Transverse colon (tissue), 4 donors: ENCODE measurements around the gene CARMIL1. TPM values are rescaled to one million over a fixed set of nuclear protein-coding genes. Genes with fewer than 3 reads are reported as not detected.

Source experiments
- DNase-seq: peaks from one replicate; pipeline ENCODE4 v3.0.0-alpha.2; 2019
- H3K27ac ChIP-seq, 4 donors: fragments of 200-600 bp; sonication (generic); 2 replicates each; pipeline ENCODE4 v1.5.1; 2016 to 2018; ENCODE audit warnings: inconsistent platforms in 4 of 4
- H3K27me3 ChIP-seq: fragments of 200-600 bp; sonication (generic); 2 replicates; pipeline ENCODE4 v1.5.1; 2017; ENCODE audit warnings: inconsistent platforms
- H3K36me3 ChIP-seq, 4 donors: fragments of 200-600 bp; sonication (generic); 2 replicates each; pipeline ENCODE4 v1.5.1; 2017 to 2019; ENCODE audit warnings: inconsistent platforms in 4 of 4
- H3K4me1 ChIP-seq, 4 donors: fragments of 200-600 bp; sonication (generic); 2 replicates each; pipeline ENCODE4 v1.5.1; 2017 to 2020; ENCODE audit warnings: inconsistent platforms in 4 of 4
- H3K4me3 ChIP-seq, 4 donors: fragments of 200-600 bp; sonication (generic); 1 replicate in 1 of 4; 2 replicates in 3 of 4; pipeline versions ENCODE4 v1.5.1 to v1.6.1; 2017 to 2019; ENCODE audit warnings: inconsistent platforms in 4 of 4
- H3K9me3 ChIP-seq, 2 donors: fragments of 200-600 bp; sonication (generic); 2 replicates each; pipeline ENCODE4 v1.5.1; 2017 to 2019; ENCODE audit warnings: inconsistent platforms in 2 of 2
- EP300 ChIP-seq: sonication (generic); formaldehyde crosslinking; IDR thresholded peaks from one replicate; pipeline ENCODE4 v1.6.1; 2017; ENCODE audit warnings: antibody characterized with exemption, low read depth
- POLR2A ChIP-seq: fragments of 450-650 bp; IDR thresholded peaks from one replicate; pipeline ENCODE4 v1.6.1; 2016; ENCODE audit warnings: antibody characterized with exemption, mild to moderate bottlenecking, moderate library complexity
- POLR2AphosphoS5 ChIP-seq, 3 donors: sonication (generic); formaldehyde crosslinking; IDR thresholded peaks; one replicate each; pipeline ENCODE4 v1.6.1; 2016; ENCODE audit warnings: antibody characterized with exemption in 3 of 3
- WGBS, 2 donors: methylation state at CpG; one replicate each; pipeline ENCODE4 v1.1.5; 2018; ENCODE audit warnings: low coverage in 1 of 2; 5-methylcytosine and 5-hydroxymethylcytosine counted together
- in situ Hi-C, 4 donors: fragments of 200-750 bp; cut with MboI; loops; one replicate each; pipeline versions ENCODE4 v1.15.0 to v1.15.1; 2017; ENCODE audit warnings: low sequenced_read_pairs in 3 of 4, low pct_ligation_motif_present in 1 of 4, low pct_unique_long_range_greater_than_20kb in 1 of 4
- intact Hi-C: fragments of 100-400 bp; cut with DNase I; formaldehyde crosslinking; loops from one replicate; pipeline ENCODE4 v1.15.1; 2023; ENCODE audit warnings: low total_unique reads
- total RNA-seq, 4 donors: library from RNA; depleted of rRNA; stranded (reverse); fragments of >200 nt; gene quantifications; one replicate each; pipeline ENCODE4 v1.1.0, GENCODE V29; 2016
- TF ChIP-seq, protein P1 (sequence below), 5 experiments: fragments of 200-600 bp in 3 of 5; fragments of 450-650 bp in 2 of 5; sonication (generic) in 3 of 5; IDR thresholded peaks; 1 replicate in 2 of 5; 2 replicates in 3 of 5; pipeline ENCODE4 v1.5.1; 2016 to 2017; ENCODE audit warnings: antibody characterized with exemption in 5 of 5, inconsistent platforms in 3 of 5, mild to moderate bottlenecking in 2 of 5, moderate library complexity in 1 of 5

CARMIL1 gene
- total RNA-seq, 4 donors from 2014 or later, result 25.1 to 93.5 (median 61.0) TPM

DNA sequence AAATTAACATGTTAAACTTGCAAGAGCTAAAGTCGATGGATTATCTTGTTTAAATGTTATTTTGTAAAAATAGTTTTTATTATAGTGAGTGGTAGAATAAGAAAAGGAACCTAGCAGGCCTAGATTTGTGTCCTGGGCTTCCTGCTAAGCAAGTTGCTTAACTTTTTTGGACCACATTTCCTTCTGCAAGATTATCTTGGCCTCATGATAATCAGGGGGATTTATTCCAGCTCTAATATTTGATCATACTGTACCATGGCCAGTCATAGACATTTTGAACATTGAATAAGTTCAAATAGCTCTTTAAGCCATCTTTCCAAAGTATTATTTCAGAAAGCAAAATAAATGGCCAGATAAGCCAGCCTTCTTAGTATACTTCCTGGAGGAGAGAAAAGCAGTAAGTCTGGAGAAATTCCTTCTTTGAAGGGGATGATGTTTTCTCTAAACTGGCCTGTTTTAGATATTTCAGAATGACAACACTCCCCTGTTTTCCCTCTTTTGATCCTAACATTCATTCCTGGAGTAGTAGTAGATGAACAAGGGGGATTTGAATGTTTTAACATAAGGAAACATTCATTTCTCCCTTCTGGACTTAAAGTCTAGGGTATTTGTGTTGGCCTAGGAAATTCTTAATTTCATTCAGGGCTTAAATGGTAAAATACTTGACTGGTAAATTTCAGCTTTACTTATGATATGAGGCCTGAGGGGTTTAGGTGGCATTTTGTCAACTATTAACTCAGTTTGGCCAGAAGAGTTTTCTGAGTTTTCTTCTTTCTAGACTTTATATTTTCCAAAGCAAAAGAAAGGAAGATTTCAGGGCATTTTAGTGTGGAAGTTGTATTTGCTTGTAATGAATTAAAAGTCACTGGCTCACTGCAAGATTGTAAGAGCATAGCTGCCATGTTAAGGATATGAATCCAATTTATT lies 264.1 kb downstream of the CARMIL1 start:
- H3K27ac ChIP-seq, result no peak overlapping the region
- DNase-seq, result no peak
- in situ Hi-C loops, result no loop called here
- no peaks in the 10 kb centered on the region for H3K9me3 ChIP-seq
- no peak for TF ChIP-seq POLR2A
- no peak overlapping the region for H3K4me3 ChIP-seq
- intact Hi-C loops, result no loop called here
- H3K4me1 ChIP-seq, result no peaks in the 10 kb centered on the region
- peaks cover 0 to 16% (median under 1%) of the 10 kb centered on the region in 4 donors for H3K36me3 ChIP-seq
- 53 to 69% methylated on average over 1 of the region's 1 CpG for WGBS, 2 donors
- no peaks in the 10 kb centered on the region for H3K27me3 ChIP-seq

- TF ChIP-seq POLR2AphosphoS5 (IDR thresholded peaks at IDR 0.05), result no peak
- TF ChIP-seq POLR2A, result no peak
- no peak for TF ChIP-seq EP300
- TF ChIP-seq, protein P1, sequence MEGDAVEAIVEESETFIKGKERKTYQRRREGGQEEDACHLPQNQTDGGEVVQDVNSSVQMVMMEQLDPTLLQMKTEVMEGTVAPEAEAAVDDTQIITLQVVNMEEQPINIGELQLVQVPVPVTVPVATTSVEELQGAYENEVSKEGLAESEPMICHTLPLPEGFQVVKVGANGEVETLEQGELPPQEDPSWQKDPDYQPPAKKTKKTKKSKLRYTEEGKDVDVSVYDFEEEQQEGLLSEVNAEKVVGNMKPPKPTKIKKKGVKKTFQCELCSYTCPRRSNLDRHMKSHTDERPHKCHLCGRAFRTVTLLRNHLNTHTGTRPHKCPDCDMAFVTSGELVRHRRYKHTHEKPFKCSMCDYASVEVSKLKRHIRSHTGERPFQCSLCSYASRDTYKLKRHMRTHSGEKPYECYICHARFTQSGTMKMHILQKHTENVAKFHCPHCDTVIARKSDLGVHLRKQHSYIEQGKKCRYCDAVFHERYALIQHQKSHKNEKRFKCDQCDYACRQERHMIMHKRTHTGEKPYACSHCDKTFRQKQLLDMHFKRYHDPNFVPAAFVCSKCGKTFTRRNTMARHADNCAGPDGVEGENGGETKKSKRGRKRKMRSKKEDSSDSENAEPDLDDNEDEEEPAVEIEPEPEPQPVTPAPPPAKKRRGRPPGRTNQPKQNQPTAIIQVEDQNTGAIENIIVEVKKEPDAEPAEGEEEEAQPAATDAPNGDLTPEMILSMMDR (IDR thresholded peaks at IDR 0.05), result no peak
- intact Hi-C loops, result no loop called here
- DNase-seq, result no peak
- Histone ChIP-seq H3K9me3 (no peaks in the 10 kb centered on the region), H3K27ac (no peak overlapping the region), H3K27me3 (no peaks in the 10 kb centered on the region), H3K4me3 (no peak overlapping the region), H3K4me1 (no peaks in the 10 kb centered on the region), H3K36me3 (peaks cover 0 to 14% (median 0%) of the 10 kb centered on the region in 4 donors)
- in situ Hi-C loops, result no loop called here
Measured at GRCh38 chr6:25544833-25545232, 265.7 kb downstream of the CARMIL1 start.

DNA sequence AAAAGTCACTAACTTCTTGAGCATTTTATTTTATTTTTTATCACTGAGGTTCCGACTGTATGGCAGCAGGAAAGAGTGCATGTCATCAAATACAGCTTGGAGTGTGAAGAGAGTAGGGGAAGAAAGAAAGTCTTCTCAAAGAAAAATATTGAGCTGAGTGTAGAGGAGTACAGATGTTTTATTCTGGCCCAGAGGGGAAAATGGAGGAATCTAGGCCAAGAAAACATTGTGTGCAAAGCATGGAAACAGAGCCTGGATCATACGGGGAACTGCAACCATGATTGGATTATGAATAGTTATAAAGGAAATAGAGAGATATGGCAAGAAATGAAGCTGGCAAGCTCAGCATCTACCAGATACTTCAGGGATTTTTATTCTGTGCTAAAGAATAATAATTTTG lies 268.6 kb downstream of the CARMIL1 start:
- WGBS, 2 donors, result 44 to 47% methylated on average over 2 of the region's 2 CpGs
- in situ Hi-C loops, result no loop called here
- Histone ChIP-seq H3K4me3 (no peak overlapping the region), H3K27ac (no peak overlapping the region), H3K27me3 (no peaks in the 10 kb centered on the region), H3K36me3 (no peaks in the 10 kb centered on the region), H3K4me1 (no peaks in the 10 kb centered on the region), H3K9me3 (no peaks in the 10 kb centered on the region)
- no peak for DNase-seq
- no peak for TF ChIP-seq POLR2A
- intact Hi-C loops, result no loop called here

GRCh38 chr6:25548451-25548850 lies 269.3 kb downstream of the CARMIL1 start:
- TF ChIP-seq EP300, result no peak
- H3K27ac ChIP-seq, result no peak overlapping the region
- in situ Hi-C loops, result no loop called here
- no peak for DNase-seq
- intact Hi-C loops, result no loop called here
- no peaks in the 10 kb centered on the region for H3K27me3 ChIP-seq
- WGBS, 2 donors, result 56 to 59% methylated on average over 1 to 2 of the region's 2 CpGs
- H3K4me3 ChIP-seq, result no peak overlapping the region
- no peaks in the 10 kb centered on the region for H3K36me3 ChIP-seq
- H3K9me3 ChIP-seq, result no peaks in the 10 kb centered on the region
- no peaks in the 10 kb centered on the region for H3K4me1 ChIP-seq

DNA sequence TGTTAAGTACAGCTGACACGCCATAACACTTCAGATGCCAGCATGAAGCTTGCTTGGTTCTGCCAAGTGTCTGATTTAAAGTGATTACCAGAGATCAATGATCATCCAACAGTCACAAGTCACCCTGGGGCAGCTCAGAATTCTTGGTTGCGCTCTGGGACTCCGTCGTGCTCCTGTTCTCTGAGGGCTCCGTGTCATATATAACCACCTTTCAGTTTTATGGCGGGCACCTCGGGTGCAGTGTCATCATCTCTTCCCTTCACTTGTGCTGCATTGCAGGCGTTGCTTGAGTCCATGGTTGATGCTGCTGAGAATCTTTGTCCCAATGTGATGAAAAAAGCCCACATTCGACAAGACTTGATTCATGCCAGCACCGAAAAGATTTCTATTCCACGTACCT lies 271.5 kb downstream of the CARMIL1 start:
- Histone ChIP-seq H3K4me3 (no peak overlapping the region), H3K36me3 (no peaks in the 10 kb centered on the region), H3K9me3 (no peaks in the 10 kb centered on the region), H3K27ac (no peak overlapping the region), H3K4me1 (no peaks in the 10 kb centered on the region), H3K27me3 (no peaks in the 10 kb centered on the region)
- intact Hi-C loops (no loop called here), in situ Hi-C loops (no loop called here)
- DNase-seq, result no peak
- TF ChIP-seq EP300, result no peak
- no peak for TF ChIP-seq POLR2AphosphoS5 (IDR thresholded peaks at IDR 0.05)
- no peak for TF ChIP-seq POLR2A
- TF ChIP-seq, protein P1 (IDR thresholded peaks at IDR 0.05), result no peak
- 89 to 95% methylated on average over 11 of the region's 11 CpGs for WGBS, 2 donors
